Adipocyte (in vitro differentiated cells): ENCODE results near the gene ELK1.

Source experiments
- DNase-seq: peaks from one replicate; pipeline ENCODE4 v3.0.0-alpha.2; 2015; ENCODE audit warnings: low read depth
- H3K27me3 ChIP-seq: replicated peaks from 2 replicates; pipeline ENCODE4 v1.7.0; 2013; ENCODE audit warnings: mild to moderate bottlenecking, low read length, moderate library complexity; ENCODE audit not compliant: control insufficient read depth, insufficient read depth
- H3K36me3 ChIP-seq: 2 replicates; pipeline ENCODE4 v1.7.0; 2013; ENCODE audit warnings: low read length, mild to moderate bottlenecking, moderate library complexity; ENCODE audit not compliant: control insufficient read depth, insufficient read depth, severe bottlenecking
- H3K4me1 ChIP-seq: 2 replicates; pipeline ENCODE4 v1.7.0; 2013; ENCODE audit warnings: mild to moderate bottlenecking, low read length, moderate library complexity; ENCODE audit not compliant: control insufficient read depth, insufficient read depth
- H3K4me3 ChIP-seq: 2 replicates; pipeline ENCODE4 v1.7.0; 2013; ENCODE audit warnings: mild to moderate bottlenecking, low read length, moderate library complexity
- H3K9ac ChIP-seq: 2 replicates; pipeline ENCODE4 v1.7.0; 2013; ENCODE audit warnings: mild to moderate bottlenecking, low read length, moderate library complexity
- H3K9me3 ChIP-seq: 2 replicates; pipeline ENCODE4 v1.7.0; 2013; ENCODE audit warnings: mild to moderate bottlenecking, low read length, moderate library complexity; ENCODE audit not compliant: control insufficient read depth

The ELK1 gene

GRCh38 chrX:47644557-47645091, 5.7 kb downstream of the ELK1 start:
- Histone ChIP-seq H3K4me3 (no peak overlapping the region), H3K27me3 (peaks cover 5% of the 10 kb centered on the region), H3K9me3 (peaks cover 14% of the 10 kb centered on the region), H3K36me3 (peaks cover 20% of the 10 kb centered on the region), H3K4me1 (peaks cover 12% of the 10 kb centered on the region), H3K9ac (no peak overlapping the region)
- DNase-seq: no peak

- peaks cover 6% of the 10 kb centered on the region for H3K4me1 ChIP-seq
- peak; percentile 40 for DNase-seq
- H3K4me3 ChIP-seq: no peak overlapping the region
- peaks cover 26% of the 10 kb centered on the region for H3K36me3 ChIP-seq
- peaks cover under 1% of the 10 kb centered on the region for H3K27me3 ChIP-seq
- H3K9me3 ChIP-seq: peaks cover 18% of the 10 kb centered on the region
- no peak overlapping the region for H3K9ac ChIP-seq
Observed at GRCh38 chrX:47643926-47644325, 6.4 kb downstream of the ELK1 start.

GRCh38 chrX:47638816-47639215, 11.5 kb downstream of the ELK1 start:
- no peak overlapping the region for H3K4me3 ChIP-seq
- DNase-seq: no peak
- H3K4me1 ChIP-seq: no peaks in the 10 kb centered on the region
- no peak overlapping the region for H3K9ac ChIP-seq
- peaks cover 18% of the 10 kb centered on the region for H3K9me3 ChIP-seq
- peaks cover 55% of the 10 kb centered on the region for H3K36me3 ChIP-seq
- no peaks in the 10 kb centered on the region for H3K27me3 ChIP-seq

- H3K9ac ChIP-seq: no peak overlapping the region
- DNase-seq: no peak
- no peaks in the 10 kb centered on the region for H3K4me1 ChIP-seq
- H3K9me3 ChIP-seq: peaks cover 18% of the 10 kb centered on the region
- no peaks in the 10 kb centered on the region for H3K27me3 ChIP-seq
- no peak overlapping the region for H3K4me3 ChIP-seq
- peaks cover 55% of the 10 kb centered on the region for H3K36me3 ChIP-seq
Observed at GRCh38 chrX:47637546-47638195, 12.7 kb downstream of the ELK1 start.

GRCh38 chrX:47634871-47635575, 15.3 kb downstream of the ELK1 start:
- no peaks in the 10 kb centered on the region for H3K4me1 ChIP-seq
- H3K9me3 ChIP-seq: peaks cover 8% of the 10 kb centered on the region
- H3K9ac ChIP-seq: no peak overlapping the region

GRCh38 chrX:47633689-47634590, 16.4 kb downstream of the ELK1 start:
- Histone ChIP-seq H3K9me3 (no peaks in the 10 kb centered on the region), H3K27me3 (peaks cover 9% of the 10 kb centered on the region), H3K9ac (no peak overlapping the region), H3K36me3 (peaks cover 29% of the 10 kb centered on the region), H3K4me1 (no peaks in the 10 kb centered on the region), H3K4me3 (no peak overlapping the region)
- no peak for DNase-seq

More at GRCh38 chrX:47634871-47635575, 15.3 kb downstream of the ELK1 start:
- H3K4me3 ChIP-seq: no peak overlapping the region
- peaks cover 6% of the 10 kb centered on the region for H3K27me3 ChIP-seq
- no peak for DNase-seq
- peaks cover 39% of the 10 kb centered on the region for H3K36me3 ChIP-seq

- DNase-seq: no peak
- peaks cover 20% of the 10 kb centered on the region for H3K36me3 ChIP-seq
- H3K9me3 ChIP-seq: no peaks in the 10 kb centered on the region
Observed at GRCh38 chrX:47632666-47633065, 17.7 kb downstream of the ELK1 start.

GRCh38 chrX:47631676-47632075, 18.7 kb downstream of the ELK1 start:
- no peak overlapping the region for H3K9ac ChIP-seq
- H3K36me3 ChIP-seq: peaks cover 19% of the 10 kb centered on the region
- H3K4me3 ChIP-seq: no peak overlapping the region
- peaks cover 14% of the 10 kb centered on the region for H3K27me3 ChIP-seq
- no peak for DNase-seq
- no peaks in the 10 kb centered on the region for H3K4me1 ChIP-seq
- H3K9me3 ChIP-seq: no peaks in the 10 kb centered on the region

More at GRCh38 chrX:47632666-47633065, 17.7 kb downstream of the ELK1 start:
- Histone ChIP-seq H3K27me3 (peaks cover 14% of the 10 kb centered on the region), H3K9ac (no peak overlapping the region), H3K4me3 (no peak overlapping the region), H3K4me1 (no peaks in the 10 kb centered on the region)

- Histone ChIP-seq H3K4me3 (no peak within 1 kb of the TSS), H3K4me1 (no peaks in the 10 kb centered on the region), H3K9ac (no peak within 1 kb of the TSS), H3K36me3 (peaks cover 3% of the 10 kb centered on the region), H3K27me3 (peaks cover 17% of the 10 kb centered on the region), H3K9me3 (no peaks in the 10 kb centered on the region)
- no peak for DNase-seq
Observed at GRCh38 chrX:47629419-47630200, 20.8 kb downstream of the ELK1 start, which contains the start of gene CFP. Gene CFP (minus strand): TSS chrX:47629930. CDS start chrX:47629844, 86 bp downstream.

GRCh38 chrX:47628982-47629381, 21.4 kb downstream of the ELK1 start:
- no peaks in the 10 kb centered on the region for H3K4me1 ChIP-seq
- H3K9me3 ChIP-seq: peaks cover 3% of the 10 kb centered on the region
- H3K9ac ChIP-seq: no peak overlapping the region
- DNase-seq: no peak
- no peaks in the 10 kb centered on the region for H3K36me3 ChIP-seq
- peaks cover 20% of the 10 kb centered on the region for H3K27me3 ChIP-seq
- no peak overlapping the region for H3K4me3 ChIP-seq
